DMS114 treated with DMSO at 0.1 percent for 48 hours (cell line): ENCODE results near the gene VPS16.

Source experiments
- DNase-seq: peaks from one replicate; lab custom pipeline; 2025; ENCODE audit not compliant: unreplicated experiment; lab: John Stamatoyannopoulos, UW

VPS16 gene

DNA sequence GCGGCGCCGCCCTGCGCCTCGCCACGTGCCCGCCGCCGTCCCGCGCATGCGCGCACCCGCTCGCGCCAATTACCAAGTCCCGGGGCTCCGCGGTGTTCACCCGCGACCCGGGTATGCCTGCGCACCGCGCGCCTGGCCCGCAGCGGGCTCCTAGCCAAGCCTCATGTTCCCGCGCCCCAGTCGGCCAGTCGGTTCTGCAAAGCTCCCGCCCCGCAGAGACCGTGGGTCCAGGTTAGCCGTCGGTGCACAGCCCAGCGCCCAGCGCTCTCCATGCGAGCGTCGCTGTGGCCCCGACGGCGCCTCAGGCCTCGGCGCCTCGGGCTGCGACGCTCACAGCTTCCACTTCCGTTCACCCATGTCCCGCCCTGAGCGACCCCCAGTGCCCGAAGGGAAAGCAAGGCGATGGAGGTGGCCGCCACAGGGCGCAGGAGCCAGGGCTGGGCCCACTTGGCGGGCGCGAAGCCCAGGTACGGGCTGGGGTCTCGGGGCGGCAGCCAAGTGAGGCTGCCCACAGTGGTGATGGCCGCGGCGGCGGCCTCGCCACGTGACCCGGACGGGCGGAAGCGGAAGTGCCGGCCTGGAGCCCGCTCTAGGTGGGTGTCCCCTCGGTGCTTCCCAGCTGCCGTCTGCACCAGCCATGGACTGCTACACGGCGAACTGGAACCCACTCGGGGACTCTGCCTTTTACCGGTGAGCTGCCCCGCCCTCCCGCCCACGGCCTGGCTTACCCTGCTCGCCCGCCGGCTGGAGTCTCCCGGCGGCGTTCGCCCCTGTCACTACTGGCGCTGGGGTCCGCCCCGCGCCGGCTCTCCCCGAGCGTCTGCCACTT is at the start of gene VPS16, which contains the start of gene PCED1A:
TSS of gene VPS16 (plus strand) at position 608 of the 829 bp plus-strand sequence. CDS start at position 638, 30 bp downstream.
TSS of gene PCED1A (minus strand) at position 518 of the 829 bp plus-strand sequence. CDS start 743 bp downstream, outside the sequence.
- DNase-seq, result peak; percentile 71

GRCh38 chr20:2793471-2793870 is 47.1 kb upstream of the VPS16 start:
- no peak for DNase-seq

- DNase-seq, result no peak
These were observed 46.3 kb upstream of the VPS16 start for GRCh38 chr20:2794202-2794748.

- DNase-seq, result no peak
These were observed 45.6 kb upstream of the VPS16 start for GRCh38 chr20:2794866-2795447.

DNA sequence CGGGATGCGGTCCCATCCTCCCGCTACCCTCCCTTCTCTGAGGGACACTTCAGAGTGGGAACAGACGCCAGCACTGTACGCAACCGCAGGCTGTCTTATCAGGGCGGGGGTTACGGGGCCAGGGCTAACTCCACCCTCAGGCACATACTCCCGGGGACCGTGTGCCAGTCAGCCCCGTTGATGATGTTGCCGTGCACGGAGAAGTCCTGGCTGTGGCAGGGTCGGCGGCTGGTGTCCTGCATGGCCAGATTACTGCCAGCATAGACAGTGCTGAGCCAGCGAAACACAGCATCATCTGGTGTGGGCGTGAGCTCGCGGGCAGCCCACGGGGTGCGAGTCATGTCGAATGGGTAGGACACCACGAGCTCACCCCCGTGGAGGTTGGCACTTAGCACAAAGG is 45.1 kb upstream of the VPS16 start:
- DNase-seq, result no peak

GRCh38 chr20:2796011-2796660 is 44.4 kb upstream of the VPS16 start:
- no peak for DNase-seq

DNA sequence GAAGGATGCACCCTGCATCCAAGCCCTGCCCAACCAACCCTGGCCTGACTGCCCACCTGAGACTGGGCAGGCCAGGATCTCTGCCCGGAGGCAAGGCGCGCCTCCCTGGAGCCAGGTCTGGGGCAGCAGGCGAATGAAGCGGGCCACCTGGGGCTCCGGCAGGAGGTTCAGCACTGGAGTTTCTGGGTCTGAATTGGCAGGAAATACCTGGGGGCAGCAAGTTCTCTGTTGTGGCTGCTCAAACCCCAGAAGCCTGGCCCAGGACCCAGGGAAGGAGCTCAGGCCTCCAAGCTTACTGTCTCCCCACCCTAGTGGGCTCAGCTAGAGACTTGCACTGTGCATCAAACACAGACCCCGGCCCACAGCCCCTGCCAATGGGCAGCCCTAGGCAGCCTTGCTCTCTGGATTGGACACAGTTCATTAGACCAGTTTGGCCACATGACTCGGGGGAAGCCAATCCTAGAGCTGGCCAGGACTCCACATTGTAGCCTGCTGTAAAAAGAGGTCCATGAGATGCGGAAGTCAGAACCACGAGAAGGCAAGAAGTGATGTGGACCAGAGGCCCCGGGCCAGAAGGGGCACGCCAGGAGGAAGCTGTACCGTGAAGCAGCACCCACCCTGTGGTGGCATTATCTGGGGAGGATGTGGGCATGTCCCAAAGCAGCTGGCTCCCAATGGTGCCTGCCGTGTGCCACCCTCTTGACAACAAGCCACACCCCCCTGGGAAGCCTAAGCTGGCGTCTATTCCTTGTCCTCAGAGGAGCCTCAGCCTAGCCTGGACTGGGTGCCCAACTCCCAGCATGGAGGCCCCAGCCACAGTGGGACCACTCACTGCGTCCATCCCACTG is 43.2 kb upstream of the VPS16 start:
- no peak for DNase-seq

DNA sequence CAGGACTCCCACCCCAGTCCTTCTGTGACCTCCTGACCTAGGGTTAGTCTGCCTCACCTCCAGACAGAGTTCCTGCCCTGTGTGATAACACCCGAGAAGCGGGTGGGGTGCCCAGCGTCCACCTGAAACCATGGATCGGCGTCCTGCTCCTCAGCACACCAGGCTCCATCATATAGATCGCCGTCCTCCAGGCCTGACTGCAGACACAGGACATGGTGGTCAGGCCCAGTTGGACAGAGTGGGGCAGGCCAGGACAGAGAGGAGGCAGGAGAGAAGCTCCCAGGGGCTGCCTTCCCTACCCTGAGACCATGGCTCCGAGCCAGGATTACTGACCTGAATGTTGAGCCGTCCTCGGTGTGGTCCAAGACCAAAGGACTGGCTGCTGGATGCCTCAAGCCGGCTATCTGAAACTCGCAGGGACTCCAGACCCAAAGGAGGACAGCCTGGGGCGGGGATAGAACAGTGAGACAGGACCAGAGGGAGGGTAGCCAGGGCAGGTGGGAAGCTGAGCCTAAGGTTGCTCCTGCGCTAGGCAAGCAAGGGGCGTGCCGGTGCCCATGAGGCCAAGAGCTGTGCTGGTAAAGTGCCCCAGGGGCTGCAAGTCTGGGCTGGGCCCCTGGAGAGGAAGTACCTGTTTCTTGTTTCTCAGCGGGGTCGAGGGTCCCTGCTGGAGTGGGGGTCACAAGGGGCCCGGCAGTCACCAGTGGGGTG is 42.3 kb upstream of the VPS16 start:
- DNase-seq, result no peak

GRCh38 chr20:2798814-2799213 is 41.7 kb upstream of the VPS16 start:
- no peak for DNase-seq

- no peak for DNase-seq
These were observed 41.3 kb upstream of the VPS16 start for GRCh38 chr20:2799271-2799670.

- no peak for DNase-seq
These were observed 40.6 kb upstream of the VPS16 start for GRCh38 chr20:2799688-2800520.

GRCh38 chr20:2800521-2801285 is 39.8 kb upstream of the VPS16 start, which contains the start of gene CPXM1:
CPXM1 (minus strand) TSS chr20:2800627; CDS start chr20:2800572, 55 bp downstream.
- DNase-seq, result no peak

- no peak for DNase-seq
These were observed 39.2 kb upstream of the VPS16 start for GRCh38 chr20:2801286-2801728.

GRCh38 chr20:2804041-2804828 is 36.3 kb upstream of the VPS16 start:
- no peak for DNase-seq

- DNase-seq, result no peak
These were observed 35.5 kb upstream of the VPS16 start for GRCh38 chr20:2804852-2805688.

DNA sequence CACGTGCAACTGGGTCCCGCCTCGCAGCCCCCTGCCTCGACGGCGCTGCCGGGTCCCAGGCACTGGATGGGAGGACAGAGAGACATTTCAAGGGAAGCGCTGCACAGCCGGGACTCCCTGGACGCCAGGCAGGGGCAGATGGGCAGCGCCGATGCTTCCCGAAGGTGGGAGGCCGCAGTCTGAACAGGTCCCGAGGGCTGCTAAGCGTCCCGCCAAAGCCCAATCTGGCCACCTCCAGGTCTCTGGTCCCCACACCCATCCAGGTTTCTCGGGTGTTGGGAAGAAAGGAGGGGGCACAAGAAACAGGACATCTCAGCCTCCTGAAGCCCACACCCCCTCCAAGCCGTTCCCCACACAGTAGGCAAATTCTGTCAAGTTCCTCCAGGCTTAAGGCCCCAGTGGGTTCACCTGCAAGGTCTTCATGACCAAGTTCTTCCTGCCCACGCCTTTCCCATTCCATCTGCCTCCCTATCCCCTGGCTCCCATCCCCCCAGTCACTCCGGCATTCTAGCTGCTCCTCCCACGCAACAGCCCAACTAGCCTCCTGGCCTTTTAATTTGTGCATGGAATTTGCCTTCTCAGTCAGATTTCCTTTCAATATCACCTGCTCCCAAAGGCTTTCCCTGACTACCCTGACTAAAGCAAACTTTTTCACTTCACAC is 34.7 kb upstream of the VPS16 start:
- no peak for DNase-seq
